Omental fat pad (tissue), 4 donors: ENCODE data around the gene ATF7IP2. TPM values are rescaled to one million over a fixed set of nuclear protein-coding genes. Genes with fewer than 3 reads are reported as not detected.

Experiments
- ATAC-seq: fragments of 150-250 bp; one replicate; pipeline ENCODE4 v1.9.1; 2016; ENCODE audit warnings: mild to moderate bottlenecking, moderate library complexity; ENCODE audit not compliant: low FRiP score
- DNase-seq: peaks from one replicate; pipeline ENCODE4 v3.0.0-alpha.2; 2019; ENCODE audit warnings: low spot score
- small RNA-seq: library from RNA; depleted of rRNA; stranded (forward); fragments of <200 nt; gene quantifications from one replicate; pipeline ENCODE3, GENCODE V24; 2016
- total RNA-seq, 4 donors: library from RNA; depleted of rRNA; stranded (reverse); fragments of >200 nt; gene quantifications; one replicate each; pipeline ENCODE4 v1.1.0, GENCODE V29; 2016
- TF ChIP-seq, protein P1 (sequence below), 3 donors: fragments of 450-650 bp; IDR thresholded peaks; one replicate each; pipeline ENCODE4 v1.5.1; 2016 to 2017; ENCODE audit warnings: antibody characterized with exemption in 3 of 3, mild to moderate bottlenecking in 3 of 3, moderate library complexity in 2 of 3

ATF7IP2 gene
- total RNA-seq, 4 donors from 2014 or later, result 11.3 to 16.4 (median 12.7) TPM

- DNase-seq (no peak), ATAC-seq (no peak)
- TF ChIP-seq, protein P1, sequence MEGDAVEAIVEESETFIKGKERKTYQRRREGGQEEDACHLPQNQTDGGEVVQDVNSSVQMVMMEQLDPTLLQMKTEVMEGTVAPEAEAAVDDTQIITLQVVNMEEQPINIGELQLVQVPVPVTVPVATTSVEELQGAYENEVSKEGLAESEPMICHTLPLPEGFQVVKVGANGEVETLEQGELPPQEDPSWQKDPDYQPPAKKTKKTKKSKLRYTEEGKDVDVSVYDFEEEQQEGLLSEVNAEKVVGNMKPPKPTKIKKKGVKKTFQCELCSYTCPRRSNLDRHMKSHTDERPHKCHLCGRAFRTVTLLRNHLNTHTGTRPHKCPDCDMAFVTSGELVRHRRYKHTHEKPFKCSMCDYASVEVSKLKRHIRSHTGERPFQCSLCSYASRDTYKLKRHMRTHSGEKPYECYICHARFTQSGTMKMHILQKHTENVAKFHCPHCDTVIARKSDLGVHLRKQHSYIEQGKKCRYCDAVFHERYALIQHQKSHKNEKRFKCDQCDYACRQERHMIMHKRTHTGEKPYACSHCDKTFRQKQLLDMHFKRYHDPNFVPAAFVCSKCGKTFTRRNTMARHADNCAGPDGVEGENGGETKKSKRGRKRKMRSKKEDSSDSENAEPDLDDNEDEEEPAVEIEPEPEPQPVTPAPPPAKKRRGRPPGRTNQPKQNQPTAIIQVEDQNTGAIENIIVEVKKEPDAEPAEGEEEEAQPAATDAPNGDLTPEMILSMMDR (IDR thresholded peaks at IDR 0.05), result no peak
Observed at GRCh38 chr16:10528635-10529034, 142.8 kb downstream of the ATF7IP2 start.

- TF ChIP-seq, protein P1 (IDR thresholded peaks at IDR 0.05), result no peak
- no peak for DNase-seq
- ATAC-seq, result no peak
Observed at GRCh38 chr16:10529895-10530669, 144.2 kb downstream of the ATF7IP2 start.

GRCh38 chr16:10530685-10531084 is 144.8 kb downstream of the ATF7IP2 start:
- DNase-seq (no peak), ATAC-seq (no peak)
- TF ChIP-seq, protein P1 (IDR thresholded peaks at IDR 0.05), result no peak

- ATAC-seq, result no peak
Observed at GRCh38 chr16:10531582-10531981, 145.7 kb downstream of the ATF7IP2 start.

More at GRCh38 chr16:10531582-10531981, 145.7 kb downstream of the ATF7IP2 start:
- TF ChIP-seq, protein P1 (IDR thresholded peaks at IDR 0.05), result no peak
- DNase-seq, result no peak

Small RNAs within 50 kb of the gene (small RNA-seq; reads per million reads assigned to genes)
- gene RNU6-633P, result not detected

Other genes starting within 250 kb of the ATF7IP2 start
- 1 to 10 TPM in 1 of 4 donors, under 1 TPM in 3; 0.13 to 1.2 (median 0.30) TPM for gene GRIN2A, start 203.6 kb upstream of the ATF7IP2 start, total RNA-seq
- gene EMP2, start 194.5 kb downstream of the ATF7IP2 start, total RNA-seq, result 10 to 100 TPM; 36.7 to 80.4 (median 50.1) TPM